ENCODE data around the gene ZNF77. TPM values are rescaled to one million over a fixed set of nuclear protein-coding genes. Genes with fewer than 3 reads are reported as not detected.

Gene ZNF77
- polyA plus RNA-seq, 3 donors, result 0.30 to 2.7 (median 1.0) TPM

GRCh38 chr19:2945575-2946184 lies 909 bp upstream of the ZNF77 start:
- intact Hi-C loops (cut with micrococcal nuclease), result loop anchor here in 1 of 2 donors (5.0 kb wide), 1 partner anchor 103 kb away; the partner anchor contains the start of gene ZNF555
- H3K4me1 Mint-ChIP-seq, result peaks cover 26% of the 10 kb centered on the region

GRCh38 chr19:2944403-2944774 lies 382 bp downstream of the ZNF77 start:
- Histone ChIP-seq H4K20me1 (ENCODE audit: insufficient read depth, low read length) (no peaks in the 10 kb centered on the region), H3K79me2 (ENCODE audit: insufficient read depth, low read length) (peaks cover 15% of the 10 kb centered on the region), H3K9me3 (replicated peaks in 1 of 2; ENCODE audit: control insufficient read depth in 1 of 2, insufficient read depth in 1 of 2, low read length in 2 of 2) (peaks cover 0 to under 1% of the 10 kb centered on the region in 2 donors), H3K4me1 (ENCODE audit: control insufficient read depth in 1 of 2, insufficient read depth in 2 of 2, low read length in 2 of 2) (peaks cover 18 to 24% of the 10 kb centered on the region in 2 donors), H2AFZ (ENCODE audit: insufficient read depth, low read depth, low read length, poor library complexity, severe bottlenecking) (peak overlapping the region; percentile 98), H3K27ac (ENCODE audit: low read depth in 1 of 2, low read length in 2 of 2) (peak overlapping the region in 1 of 2 donors; percentile 91), H3K4me2 (replicated peaks; ENCODE audit: extremely low read depth, low read length, poor library complexity, severe bottlenecking) (peak overlapping the region; percentile 92), H3K4me3 (replicated peaks in 1 of 3; ENCODE audit: low read depth in 2 of 3, low read length in 3 of 3) (peak overlapping the region; percentile 73 to 86 (median 76)), H3K9ac (ENCODE audit: insufficient read depth, low read length, poor library complexity, severe bottlenecking) (peak overlapping the region; percentile 74), H3K27me3 (ENCODE audit: control insufficient read depth in 2 of 2, insufficient read depth in 2 of 2, low read length in 2 of 2) (no peaks in the 10 kb centered on the region), H3K36me3 (replicated peaks in 1 of 2; ENCODE audit: control insufficient read depth in 1 of 2, insufficient read depth in 2 of 2, low read length in 2 of 2) (peaks cover 0 to 1% of the 10 kb centered on the region in 2 donors)
- Mint-ChIP-seq H3K4me3 (peak overlapping the region; percentile 85 to 94), H3K36me3 (peaks cover 5 to 7% of the 10 kb centered on the region in 2 donors), H3K4me1 (peaks cover 19% of the 10 kb centered on the region), H3K27me3 (ENCODE audit: low read depth in 3 of 3) (peaks cover 0 to 11% (median 0%) of the 10 kb centered on the region in 3 donors), H3K9me3 (peaks cover 0 to 17% (median 3%) of the 10 kb centered on the region in 7 donors), H3K27ac (peak overlapping the region in 6 of 7 donors; percentile 52 to 99 (median 74))
- TF ChIP-seq CTCF (IDR thresholded peaks at IDR 0.05), result no peak
- intact Hi-C loops (cut with micrococcal nuclease), result loop anchor here (5.0 kb wide), 1 partner anchor 42 kb away; the partner anchor contains the start of gene ZNF57 (in 2 of the 2)
- 2% methylated on average over 23 of the region's 23 CpGs for WGBS (ENCODE audit: insufficient coverage)
- DNase-seq, result no peak

More at GRCh38 chr19:2945575-2946184, 909 bp upstream of the ZNF77 start:
- peak overlapping the region; percentile 74 for H3K9ac ChIP-seq (ENCODE audit: insufficient read depth, low read length, poor library complexity, severe bottlenecking)
- TF ChIP-seq CTCF (IDR thresholded peaks at IDR 0.05), result no peak
- H3K79me2 ChIP-seq (ENCODE audit: insufficient read depth, low read length), result peaks cover 25% of the 10 kb centered on the region
- H3K4me3 Mint-ChIP-seq, result peak overlapping the region; percentile 85 to 94
- H3K36me3 ChIP-seq (replicated peaks in 1 of 2; ENCODE audit: control insufficient read depth in 1 of 2, insufficient read depth in 2 of 2, low read length in 2 of 2), result no peaks in the 10 kb centered on the region
- peak overlapping the region; percentile 73 to 86 (median 76) for H3K4me3 ChIP-seq (replicated peaks in 1 of 3; ENCODE audit: low read depth in 2 of 3, low read length in 3 of 3)
- peaks cover 0 to 12% (median 2%) of the 10 kb centered on the region in 7 donors for H3K9me3 Mint-ChIP-seq
- H3K27ac Mint-ChIP-seq, result peak overlapping the region; percentile 95 to 99 (median 97)
- H3K27ac ChIP-seq (ENCODE audit: low read depth in 1 of 2, low read length in 2 of 2), result peak overlapping the region; percentile 82 to 91
- no peaks in the 10 kb centered on the region for H4K20me1 ChIP-seq (ENCODE audit: insufficient read depth, low read length)
- peaks cover 25 to 31% of the 10 kb centered on the region in 2 donors for H3K4me1 ChIP-seq (ENCODE audit: control insufficient read depth in 1 of 2, insufficient read depth in 2 of 2, low read length in 2 of 2)
- no peaks in the 10 kb centered on the region for H3K27me3 ChIP-seq (ENCODE audit: control insufficient read depth in 2 of 2, insufficient read depth in 2 of 2, low read length in 2 of 2)
- peaks cover 0 to 11% (median 0%) of the 10 kb centered on the region in 3 donors for H3K27me3 Mint-ChIP-seq (ENCODE audit: low read depth in 3 of 3)
- peaks cover 2 to 3% of the 10 kb centered on the region in 2 donors for H3K36me3 Mint-ChIP-seq
- H2AFZ ChIP-seq (ENCODE audit: insufficient read depth, low read depth, low read length, poor library complexity, severe bottlenecking), result peak overlapping the region; percentile 98
- H3K4me2 ChIP-seq (replicated peaks; ENCODE audit: extremely low read depth, low read length, poor library complexity, severe bottlenecking), result peak overlapping the region; percentile 92
- H3K9me3 ChIP-seq (replicated peaks in 1 of 2; ENCODE audit: control insufficient read depth in 1 of 2, insufficient read depth in 1 of 2, low read length in 2 of 2), result no peaks in the 10 kb centered on the region
- 37% methylated on average over 5 of the region's 17 CpGs for WGBS (ENCODE audit: insufficient coverage)
- DNase-seq, result no peak

All from CD14-positive monocyte (primary cell).